CD4-positive, alpha-beta memory T cell (primary cell): ENCODE data around the gene RNU5D-1. TPM values are rescaled to one million over a fixed set of nuclear protein-coding genes. Genes with fewer than 3 reads are reported as not detected.
"Not testable (repeated sequence)": the region's sequence is repeated elsewhere in the genome, so short reads cannot be mapped to it uniquely, and the experiment has no call there.

ENCODE experiments used
- CTCF ChIA-PET: fragments of 350-600 bp; sonication (Branson Sonifier 250); formaldehyde crosslinking; loops from one replicate; lab custom pipeline; 2021; ENCODE audit warnings: inconsistent platforms; ENCODE audit not compliant: partially characterized antibody; lab: Charles Lee
- POLR2A ChIA-PET: fragments of 350-600 bp; sonication (Branson Sonifier 250); formaldehyde crosslinking; loops from one replicate; lab custom pipeline; 2021; ENCODE audit not compliant: partially characterized antibody; lab: Charles Lee
- DNase-seq, 5 donors: peaks; one replicate each; pipeline versions ENCODE4 v3.0.0 to v3.0.0-alpha.2; 2020 to 2022; ENCODE audit warnings: mixed read lengths in 1 of 5
- H3K27ac ChIP-seq: one replicate; pipeline ENCODE4 v1.7.0; 2013; ENCODE audit warnings: low read depth, low read length
- H3K27me3 ChIP-seq: 2 replicates; pipeline ENCODE4 v1.7.0; 2013; ENCODE audit warnings: mild to moderate bottlenecking, low read length, moderate library complexity; ENCODE audit not compliant: insufficient read depth
- H3K36me3 ChIP-seq: 2 replicates; pipeline ENCODE4 v1.7.0; 2013; ENCODE audit warnings: mild to moderate bottlenecking, low read length, moderate library complexity; ENCODE audit not compliant: insufficient read depth
- H3K4me1 ChIP-seq: 2 replicates; pipeline ENCODE4 v1.7.0; 2013; ENCODE audit warnings: mild to moderate bottlenecking, low read length, moderate library complexity; ENCODE audit not compliant: insufficient read depth
- H3K4me3 ChIP-seq, 2 donors: one replicate each; pipeline ENCODE4 v1.7.0; 2013; ENCODE audit warnings: low read length in 2 of 2, mild to moderate bottlenecking in 1 of 2
- H3K9me3 ChIP-seq, 2 donors: one replicate each; pipeline ENCODE4 v1.7.0; 2013; ENCODE audit warnings: low read length in 2 of 2, control low read depth in 1 of 2; ENCODE audit not compliant: control insufficient read depth in 1 of 2
- H3K27ac Mint-ChIP-seq, 7 donors: one replicate each; pipeline ENCODE4 v1.8.0; 2020 to 2021; ENCODE audit warnings: mixed read lengths in 7 of 7, mild to moderate bottlenecking in 6 of 7, inconsistent platforms in 3 of 7, moderate library complexity in 3 of 7
- H3K27me3 Mint-ChIP-seq, 2 donors: one replicate each; pipeline ENCODE4 v1.8.0; 2020 to 2021; ENCODE audit warnings: mixed read lengths in 2 of 2
- H3K36me3 Mint-ChIP-seq, 2 donors: one replicate each; pipeline ENCODE4 v1.8.0; 2020 to 2021; ENCODE audit warnings: mixed read lengths in 2 of 2, inconsistent platforms in 1 of 2, mild to moderate bottlenecking in 1 of 2
- H3K4me1 Mint-ChIP-seq, 4 donors: one replicate each; pipeline ENCODE4 v1.8.0; 2020 to 2021; ENCODE audit warnings: mixed read lengths in 4 of 4, mild to moderate bottlenecking in 1 of 4
- H3K4me3 Mint-ChIP-seq, 8 donors: one replicate each; pipeline ENCODE4 v1.8.0; 2020 to 2021; ENCODE audit warnings: mixed read lengths in 8 of 8, mild to moderate bottlenecking in 7 of 8, moderate library complexity in 6 of 8, inconsistent platforms in 3 of 8
- H3K9me3 Mint-ChIP-seq, 8 donors: one replicate each; pipeline ENCODE4 v1.8.0; 2020 to 2021; ENCODE audit warnings: mixed read lengths in 8 of 8, mild to moderate bottlenecking in 5 of 8, inconsistent platforms in 3 of 8, moderate library complexity in 1 of 8
- intact Hi-C: fragments of 100-400 bp; cut with micrococcal nuclease; formaldehyde crosslinking; loops from one replicate; pipeline ENCODE4 v1.15.1; 2023
- polyA plus RNA-seq, 2 donors: library from polyadenylated mRNA; unstranded; fragments of 300-500 nt; fragmentation: Illumina TruSeq; gene quantifications; one replicate each; pipeline ENCODE4 v1.2.3, GENCODE V29; 2021
- total RNA-seq, 2 experiments: library from RNA; stranded (reverse); gene quantifications; one replicate each; pipeline ENCODE4 v1.2.3, GENCODE V29; 2021

Gene RNU5D-1
- total and polyA plus RNA-seq, 4 experiments from 2014 or later = not detected

DNA sequence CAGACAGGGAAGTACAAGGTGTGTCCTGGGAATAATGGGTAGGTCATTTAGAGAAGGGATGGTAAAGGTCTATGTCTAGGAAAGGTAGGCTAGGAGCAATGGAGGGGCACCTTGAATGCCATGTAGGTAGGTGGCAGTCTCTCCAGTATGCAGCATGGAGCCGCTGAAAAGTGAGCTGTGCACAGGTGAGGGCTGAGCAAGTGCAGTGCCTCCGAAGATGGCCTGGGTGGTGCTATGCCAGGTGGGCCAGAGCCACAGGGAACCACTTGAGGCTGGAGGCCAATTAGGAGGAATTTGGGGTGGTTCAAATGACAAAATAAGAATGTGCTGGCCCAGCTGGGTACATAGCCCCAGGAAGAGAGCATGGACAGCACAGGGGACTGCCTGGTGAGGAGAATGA is 25.0 kb downstream of the RNU5D-1 start:
- POLR2A ChIA-PET = no interaction called here
- Mint-ChIP-seq H3K27ac (peak overlapping the region in 2 of 7 donors; percentile 9 to 25), H3K4me3 (no peak overlapping the region), H3K36me3 (no peaks in the 10 kb centered on the region), H3K27me3 (peaks cover 0 to 5% of the 10 kb centered on the region in 2 donors), H3K4me1 (peaks cover 4 to 15% (median 5%) of the 10 kb centered on the region in 4 donors), H3K9me3 (no peaks in the 10 kb centered on the region)
- intact Hi-C loops = no loop called here
- no peak overlapping the region for H3K27ac ChIP-seq
- H3K9me3 ChIP-seq = no peaks in the 10 kb centered on the region
- H3K4me3 ChIP-seq = no peak overlapping the region
- DNase-seq = no peak
- no peaks in the 10 kb centered on the region for H3K36me3 ChIP-seq
- no peaks in the 10 kb centered on the region for H3K27me3 ChIP-seq
- H3K4me1 ChIP-seq = peaks cover 11% of the 10 kb centered on the region
- CTCF ChIA-PET = interaction anchor here (1.4 to 2.0 kb wide), 2 partner anchors 9 to 12 kb away, joined by 3 to 13 read pairs; no protein-coding TSS in a partner anchor

DNA sequence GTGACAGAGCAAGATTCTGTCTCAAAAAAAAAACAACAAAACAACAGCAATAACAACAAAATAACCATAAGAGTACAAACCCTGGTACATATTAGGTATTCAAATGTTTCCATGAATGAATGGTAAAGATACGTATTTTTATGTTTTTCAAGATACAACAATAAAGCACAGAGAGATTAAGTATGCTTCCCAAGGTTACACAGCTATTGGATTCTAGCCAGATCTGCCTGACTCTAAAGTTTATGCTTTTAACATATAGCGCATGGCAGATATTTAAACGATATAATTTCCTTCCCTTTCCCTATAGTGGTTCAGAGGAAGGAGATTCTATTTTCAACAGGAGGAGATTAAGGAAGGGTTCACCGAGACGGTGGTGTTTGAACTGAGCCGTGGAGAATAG is 25.5 kb downstream of the RNU5D-1 start:
- Mint-ChIP-seq H3K9me3 (no peaks in the 10 kb centered on the region), H3K27me3 (peaks cover 0 to 5% of the 10 kb centered on the region in 2 donors), H3K4me3 (no peak overlapping the region), H3K4me1 (peaks cover 4 to 15% (median 5%) of the 10 kb centered on the region in 4 donors), H3K27ac (peak overlapping the region in 2 of 7 donors; percentile 9 to 25), H3K36me3 (no peaks in the 10 kb centered on the region)
- Histone ChIP-seq H3K4me3 (no peak overlapping the region), H3K9me3 (no peaks in the 10 kb centered on the region), H3K4me1 (peaks cover 11% of the 10 kb centered on the region), H3K36me3 (no peaks in the 10 kb centered on the region), H3K27me3 (no peaks in the 10 kb centered on the region), H3K27ac (no peak overlapping the region)
- POLR2A ChIA-PET = no interaction called here
- DNase-seq = no peak
- CTCF ChIA-PET = interaction anchor here (1.4 to 1.5 kb wide), 2 partner anchors 10 to 12 kb away, joined by 3 to 5 read pairs; no protein-coding TSS in a partner anchor
- intact Hi-C loops = no loop called here

DNA sequence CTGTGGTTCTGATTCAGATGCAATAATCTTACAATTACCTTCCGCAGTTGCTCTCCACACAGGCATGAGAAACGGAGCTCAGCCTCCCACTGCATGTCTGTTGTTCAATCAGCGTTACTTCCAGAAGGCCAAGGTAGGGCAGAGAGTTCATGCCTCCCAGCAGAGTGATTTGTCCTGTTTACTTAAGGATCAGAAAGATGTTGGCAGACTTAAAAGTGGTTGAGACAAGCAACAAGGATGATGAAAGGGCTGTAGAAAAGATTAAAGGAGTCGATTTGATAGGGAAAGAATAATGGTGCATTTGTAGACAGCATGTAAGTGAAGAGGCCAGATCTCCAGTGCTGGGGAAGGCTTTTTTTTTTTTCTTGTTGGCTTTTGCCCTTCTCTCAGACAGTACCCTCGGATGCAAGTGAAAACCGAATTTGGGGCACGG is 29.8 kb downstream of the RNU5D-1 start:
- H3K4me1 Mint-ChIP-seq = peaks cover 4 to 15% (median 10%) of the 10 kb centered on the region in 4 donors
- no peak overlapping the region for H3K27ac ChIP-seq
- no peak overlapping the region for H3K27ac Mint-ChIP-seq
- H3K36me3 ChIP-seq = no peaks in the 10 kb centered on the region
- H3K36me3 Mint-ChIP-seq = no peaks in the 10 kb centered on the region
- H3K4me1 ChIP-seq = peaks cover 12% of the 10 kb centered on the region
- H3K27me3 Mint-ChIP-seq = no peaks in the 10 kb centered on the region
- H3K9me3 ChIP-seq = no peaks in the 10 kb centered on the region
- H3K27me3 ChIP-seq = no peaks in the 10 kb centered on the region
- CTCF ChIA-PET = no interaction called here
- H3K4me3 ChIP-seq = no peak overlapping the region
- no peak for DNase-seq
- H3K4me3 Mint-ChIP-seq = no peak overlapping the region
- no peaks in the 10 kb centered on the region for H3K9me3 Mint-ChIP-seq
- POLR2A ChIA-PET = no interaction called here
- intact Hi-C loops = no loop called here

DNA sequence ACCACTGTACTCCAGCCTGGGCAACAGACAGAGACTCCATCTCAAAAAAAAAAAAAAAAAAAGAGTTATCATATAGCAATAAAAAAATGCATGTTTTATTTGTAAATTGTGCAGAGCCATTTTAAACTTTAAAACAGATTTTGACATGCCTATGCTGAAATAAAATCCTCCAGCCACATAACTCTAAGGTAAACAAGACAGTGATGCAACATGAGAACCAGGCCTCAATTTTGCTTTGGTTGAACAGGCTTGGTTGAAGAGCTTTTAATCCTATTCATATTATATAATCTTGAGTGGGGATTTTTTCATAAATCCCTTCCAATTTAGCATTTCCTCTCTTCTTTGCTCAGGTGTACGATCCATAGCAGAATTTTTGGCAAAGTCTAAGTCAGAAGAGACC is 30.4 kb downstream of the RNU5D-1 start:
- H3K27ac ChIP-seq = no peak overlapping the region
- Mint-ChIP-seq H3K4me3 (no peak overlapping the region), H3K9me3 (no peaks in the 10 kb centered on the region), H3K27me3 (no peaks in the 10 kb centered on the region), H3K4me1 (peaks cover 4 to 19% (median 10%) of the 10 kb centered on the region in 4 donors), H3K27ac (no peak overlapping the region), H3K36me3 (no peaks in the 10 kb centered on the region)
- intact Hi-C loops = no loop called here
- H3K4me1 ChIP-seq = peaks cover 12% of the 10 kb centered on the region
- no peaks in the 10 kb centered on the region for H3K27me3 ChIP-seq
- CTCF ChIA-PET = no interaction called here
- H3K36me3 ChIP-seq = no peaks in the 10 kb centered on the region
- no peak overlapping the region for H3K4me3 ChIP-seq
- no peak for DNase-seq
- no peaks in the 10 kb centered on the region for H3K9me3 ChIP-seq
- POLR2A ChIA-PET = no interaction called here

DNA sequence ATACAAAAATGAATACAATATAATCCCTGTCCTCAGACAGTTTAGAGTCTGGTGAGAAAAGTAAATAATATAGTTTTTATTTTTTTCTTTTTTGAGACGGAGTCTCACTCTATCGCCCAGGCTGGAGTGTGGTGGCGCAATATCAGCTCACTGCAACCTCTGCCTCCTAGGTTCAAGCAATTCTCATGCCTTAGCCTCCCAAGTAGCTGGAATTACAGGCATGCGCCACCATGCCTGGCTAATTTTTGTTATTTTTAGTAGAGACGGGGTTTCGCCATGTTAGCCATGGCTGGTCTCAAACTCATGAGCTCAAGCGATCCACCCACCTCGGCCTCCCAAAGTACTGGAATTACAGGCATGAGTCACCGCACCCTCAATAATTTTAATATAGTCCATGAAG is 31.6 kb downstream of the RNU5D-1 start:
- POLR2A ChIA-PET = not testable (repeated sequence)

DNA sequence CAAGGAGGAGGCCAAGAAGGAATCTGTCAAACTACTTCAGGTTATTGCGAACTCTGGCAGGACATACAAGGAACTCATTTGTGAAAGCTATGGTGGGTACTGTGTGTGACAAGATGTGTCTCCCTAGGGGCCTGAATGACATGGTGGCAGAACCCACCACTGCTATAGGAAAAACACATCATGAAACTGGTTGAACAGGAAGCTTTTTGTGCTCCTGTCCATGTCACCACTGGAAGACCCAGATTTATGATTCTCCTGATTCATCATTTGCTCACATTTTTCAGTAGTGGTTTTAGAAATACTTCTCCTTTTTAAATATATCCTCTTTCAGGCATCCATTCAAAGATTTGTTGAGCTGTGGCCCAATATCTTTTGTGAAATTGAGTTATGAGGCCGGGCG is 32.8 kb downstream of the RNU5D-1 start:
- H3K27ac ChIP-seq = no peak overlapping the region
- Mint-ChIP-seq H3K36me3 (no peaks in the 10 kb centered on the region), H3K9me3 (no peaks in the 10 kb centered on the region), H3K27me3 (no peaks in the 10 kb centered on the region), H3K4me3 (no peak overlapping the region), H3K27ac (no peak overlapping the region), H3K4me1 (peaks cover 4 to 19% (median 11%) of the 10 kb centered on the region in 4 donors)
- H3K4me3 ChIP-seq = no peak overlapping the region
- H3K27me3 ChIP-seq = no peaks in the 10 kb centered on the region
- DNase-seq = no peak
- H3K9me3 ChIP-seq = no peaks in the 10 kb centered on the region
- H3K4me1 ChIP-seq = peaks cover 12% of the 10 kb centered on the region
- intact Hi-C loops = no loop called here
- ChIA-PET CTCF (interaction anchor here (1.4 to 2.9 kb wide), 3 partner anchors 9 to 41 kb away, joined by 3 to 13 read pairs (median 5); no protein-coding TSS in a partner anchor), POLR2A (interaction anchor here (1.6 kb wide), 1 partner anchor 23 kb away, joined by 4 read pairs; no protein-coding TSS in a partner anchor)
- no peaks in the 10 kb centered on the region for H3K36me3 ChIP-seq

More for the DNA sequence above, 31.6 kb downstream of the RNU5D-1 start:
- H3K27me3 ChIP-seq, H3K4me3 ChIP-seq, intact Hi-C loops, H3K9me3 ChIP-seq, H3K27ac Mint-ChIP-seq, H3K4me3 Mint-ChIP-seq, H3K36me3 Mint-ChIP-seq, DNase-seq, H3K9me3 Mint-ChIP-seq, H3K36me3 ChIP-seq, H3K27ac ChIP-seq, H3K27me3 Mint-ChIP-seq: not testable (repeated sequence)
- peaks cover 12% of the 10 kb centered on the region for H3K4me1 ChIP-seq
- CTCF ChIA-PET = interaction anchor here (0.7 to 1.9 kb wide), 2 partner anchors 8 to 9 kb away, joined by 3 to 5 read pairs; no protein-coding TSS in a partner anchor
- peaks cover 4 to 19% (median 10%) of the 10 kb centered on the region in 4 donors for H3K4me1 Mint-ChIP-seq

DNA sequence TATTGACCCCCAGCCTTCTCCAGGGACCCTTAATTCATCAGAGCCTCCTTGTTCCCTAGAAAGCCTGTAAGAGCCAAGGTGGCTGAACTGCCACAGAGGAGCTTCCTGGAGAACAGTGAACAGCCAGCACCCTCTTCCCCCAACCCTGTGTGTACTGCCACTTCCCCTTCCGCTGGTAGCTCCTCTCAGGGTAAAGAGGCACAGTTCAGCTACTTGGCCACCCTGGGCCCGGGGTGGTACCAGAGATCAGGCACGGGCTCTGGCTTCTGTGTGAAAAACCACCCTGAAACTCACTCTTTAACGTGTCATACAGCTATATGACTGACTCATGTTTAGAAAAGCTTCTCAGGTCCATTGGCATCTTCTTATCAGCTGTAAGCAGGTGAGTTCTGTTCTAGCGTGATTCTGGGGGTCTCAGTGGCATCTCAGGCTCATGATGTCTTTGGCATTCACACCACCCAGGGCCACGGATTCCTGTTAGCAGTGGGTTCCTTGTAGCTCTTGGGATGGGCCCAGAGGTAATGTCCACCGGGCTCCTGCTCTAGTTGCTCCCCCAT is 34.1 kb downstream of the RNU5D-1 start:
- H3K4me3 Mint-ChIP-seq = peak overlapping the region in 4 of 8 donors; percentile 29 to 83 (median 52)
- intact Hi-C loops = no loop called here
- CTCF ChIA-PET = interaction anchor here (1.0 to 2.9 kb wide), 11 partner anchors 10 to 44 kb away, joined by 3 to 13 read pairs (median 4); partner anchors contain the start of genes ARMH1, RNU5D-1 and TMEM53
- no peaks in the 10 kb centered on the region for H3K36me3 Mint-ChIP-seq
- Histone ChIP-seq H3K4me3 (no peak overlapping the region), H3K27ac (no peak overlapping the region), H3K27me3 (no peaks in the 10 kb centered on the region), H3K4me1 (peaks cover 12% of the 10 kb centered on the region), H3K9me3 (no peaks in the 10 kb centered on the region), H3K36me3 (no peaks in the 10 kb centered on the region)
- H3K4me1 Mint-ChIP-seq = peaks cover 4 to 19% (median 11%) of the 10 kb centered on the region in 4 donors
- no peaks in the 10 kb centered on the region for H3K27me3 Mint-ChIP-seq
- POLR2A ChIA-PET = interaction anchor here (0.8 to 2.3 kb wide), 8 partner anchors 18 to 803 kb away, joined by 3 to 15 read pairs (median 4); partner anchors contain the start of genes ARMH1, CCDC163, MMACHC and RPS8
- DNase-seq = peak in 2 of 5 donors; percentile 29 to 43
- peak overlapping the region; percentile 27 to 88 (median 84) for H3K27ac Mint-ChIP-seq
- no peaks in the 10 kb centered on the region for H3K9me3 Mint-ChIP-seq
